Keratinocyte (primary cell): ENCODE results near the gene DNAI2.

Source experiments
- CTCF ChIP-seq, 3 experiments: IDR thresholded peaks in 1 of 3; conservative IDR thresholded peaks in 1 of 3; optimal IDR thresholded peaks in 1 of 3; 2 replicates in 2 of 3; 3 replicates in 1 of 3; pipeline versions ENCODE3 to v1.5.1; 2011; ENCODE audit warnings: low read length in 3 of 3, mild to moderate bottlenecking in 3 of 3, moderate library complexity in 2 of 3, control low read depth in 1 of 3, inconsistent platforms in 1 of 3; ENCODE audit not compliant: insufficient read depth in 2 of 3; ENCODE audit errors: extremely low read depth in 1 of 3
- EZH2 ChIP-seq: IDR thresholded peaks from one replicate; pipeline ENCODE4 v1.6.1; 2012; ENCODE audit warnings: inconsistent platforms, mild to moderate bottlenecking, low read length, moderate library complexity

DNA sequence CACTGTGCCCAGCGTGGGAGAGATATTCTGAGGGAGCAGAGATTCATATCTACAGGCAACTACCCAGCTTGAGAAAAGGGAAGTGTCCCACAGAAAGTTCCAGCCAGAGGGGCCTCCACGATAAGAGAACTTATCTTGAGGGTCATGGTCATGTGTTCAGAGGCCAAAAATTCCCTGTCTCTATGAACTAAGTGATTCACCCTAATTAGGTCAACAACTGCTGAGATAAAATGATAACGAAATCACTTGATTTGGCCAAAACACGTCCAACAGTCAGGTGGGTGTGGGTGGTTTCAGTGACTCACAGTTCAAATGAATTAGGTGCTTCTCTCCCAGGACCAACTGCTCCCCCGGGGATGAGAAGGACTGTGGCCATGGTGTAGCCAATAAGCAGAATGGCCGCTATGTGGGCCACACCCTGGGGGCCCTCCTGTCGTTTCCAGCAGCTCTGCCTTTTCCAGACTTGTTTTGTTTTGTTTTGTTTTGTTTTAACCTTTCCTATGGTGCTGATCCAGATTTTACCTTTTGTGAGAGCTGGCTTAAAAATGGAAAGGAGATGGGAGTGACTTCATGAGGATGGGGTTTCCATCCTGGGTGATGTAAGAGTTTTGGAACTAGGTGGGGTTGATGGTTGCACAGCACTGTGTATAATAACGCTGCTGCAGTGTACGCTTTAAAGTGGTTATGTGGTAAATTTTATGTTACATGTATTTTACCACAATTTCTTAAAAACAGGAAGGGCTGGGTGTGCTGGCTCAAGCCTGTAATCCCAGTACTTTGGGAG is 8.7 kb downstream of the DNAI2 start:
- TF ChIP-seq CTCF (optimal IDR thresholded peaks at IDR 0.05 in 1 of 3, IDR thresholded peaks at IDR 0.05 in 1 of 3, conservative IDR thresholded peaks at IDR 0.05 in 1 of 3; ENCODE audit: extremely low read depth in 1 of 3, insufficient read depth in 2 of 3, low read length in 3 of 3) (no peak), EZH2 (no peak)
